ENCODE data around the gene KLHL1. TPM values are rescaled to one million over a fixed set of nuclear protein-coding genes. Genes with fewer than 3 reads are reported as not detected.

KLHL1 gene
- total RNA-seq, 2 donors from 2014 or later, result not detected

- Histone ChIP-seq H3K9me3 (peaks cover 0 to 4% of the 10 kb centered on the region in 2 donors), H3K27ac (no peak overlapping the region), H3K4me3 (no peak overlapping the region), H3K27me3 (no peaks in the 10 kb centered on the region), H3K36me3 (no peaks in the 10 kb centered on the region), H3K4me1 (no peaks in the 10 kb centered on the region)
- TF ChIP-seq, protein P1, sequence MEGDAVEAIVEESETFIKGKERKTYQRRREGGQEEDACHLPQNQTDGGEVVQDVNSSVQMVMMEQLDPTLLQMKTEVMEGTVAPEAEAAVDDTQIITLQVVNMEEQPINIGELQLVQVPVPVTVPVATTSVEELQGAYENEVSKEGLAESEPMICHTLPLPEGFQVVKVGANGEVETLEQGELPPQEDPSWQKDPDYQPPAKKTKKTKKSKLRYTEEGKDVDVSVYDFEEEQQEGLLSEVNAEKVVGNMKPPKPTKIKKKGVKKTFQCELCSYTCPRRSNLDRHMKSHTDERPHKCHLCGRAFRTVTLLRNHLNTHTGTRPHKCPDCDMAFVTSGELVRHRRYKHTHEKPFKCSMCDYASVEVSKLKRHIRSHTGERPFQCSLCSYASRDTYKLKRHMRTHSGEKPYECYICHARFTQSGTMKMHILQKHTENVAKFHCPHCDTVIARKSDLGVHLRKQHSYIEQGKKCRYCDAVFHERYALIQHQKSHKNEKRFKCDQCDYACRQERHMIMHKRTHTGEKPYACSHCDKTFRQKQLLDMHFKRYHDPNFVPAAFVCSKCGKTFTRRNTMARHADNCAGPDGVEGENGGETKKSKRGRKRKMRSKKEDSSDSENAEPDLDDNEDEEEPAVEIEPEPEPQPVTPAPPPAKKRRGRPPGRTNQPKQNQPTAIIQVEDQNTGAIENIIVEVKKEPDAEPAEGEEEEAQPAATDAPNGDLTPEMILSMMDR (IDR thresholded peaks at IDR 0.05), result no peak
- DNase-seq (ENCODE audit: low spot score), result no peak
Measured at GRCh38 chr13:69809152-69809551, 299.1 kb downstream of the KLHL1 start.

- H3K4me1 ChIP-seq, result no peaks in the 10 kb centered on the region
- H3K27me3 ChIP-seq, result no peaks in the 10 kb centered on the region
- H3K4me3 ChIP-seq, result no peak overlapping the region
- no peaks in the 10 kb centered on the region for H3K9me3 ChIP-seq
- no peaks in the 10 kb centered on the region for H3K36me3 ChIP-seq
- DNase-seq (ENCODE audit: low spot score), result no peak
- H3K27ac ChIP-seq, result no peak overlapping the region
- TF ChIP-seq, protein P1 (IDR thresholded peaks at IDR 0.05), result no peak
Measured at GRCh38 chr13:69796256-69796655, 312.0 kb downstream of the KLHL1 start.

GRCh38 chr13:69793783-69794453 is 314.3 kb downstream of the KLHL1 start:
- Histone ChIP-seq H3K9me3 (no peaks in the 10 kb centered on the region), H3K27me3 (no peaks in the 10 kb centered on the region), H3K4me1 (no peaks in the 10 kb centered on the region), H3K4me3 (no peak overlapping the region), H3K36me3 (no peaks in the 10 kb centered on the region), H3K27ac (no peak overlapping the region)
- no peak for DNase-seq (ENCODE audit: low spot score)
- TF ChIP-seq, protein P1 (IDR thresholded peaks at IDR 0.05), result no peak

DNA sequence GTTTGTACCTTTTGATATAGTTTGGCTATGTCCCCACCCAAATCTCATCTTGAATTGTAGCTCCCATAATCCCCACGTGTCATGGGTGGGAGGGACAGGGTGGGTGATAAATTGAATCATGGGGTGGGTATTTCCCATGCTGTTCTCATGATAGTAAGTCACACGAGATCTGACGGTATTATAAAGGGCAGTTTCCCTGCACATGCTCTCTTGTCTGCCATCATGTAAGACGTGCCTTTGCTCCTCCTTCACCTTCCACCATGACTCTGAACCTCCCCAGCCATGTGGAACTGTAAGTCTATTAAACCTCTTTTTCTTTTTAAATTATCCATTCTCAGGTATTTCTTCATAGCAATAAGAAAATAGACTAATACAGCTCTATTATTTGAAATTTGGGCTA is 331.3 kb downstream of the KLHL1 start:
- no peak overlapping the region for H3K4me3 ChIP-seq
- no peaks in the 10 kb centered on the region for H3K36me3 ChIP-seq
- TF ChIP-seq, protein P1 (IDR thresholded peaks at IDR 0.05), result no peak
- no peaks in the 10 kb centered on the region for H3K27me3 ChIP-seq
- no peak for DNase-seq (ENCODE audit: low spot score)
- H3K27ac ChIP-seq, result no peak overlapping the region
- no peaks in the 10 kb centered on the region for H3K9me3 ChIP-seq
- H3K4me1 ChIP-seq, result no peaks in the 10 kb centered on the region

DNA sequence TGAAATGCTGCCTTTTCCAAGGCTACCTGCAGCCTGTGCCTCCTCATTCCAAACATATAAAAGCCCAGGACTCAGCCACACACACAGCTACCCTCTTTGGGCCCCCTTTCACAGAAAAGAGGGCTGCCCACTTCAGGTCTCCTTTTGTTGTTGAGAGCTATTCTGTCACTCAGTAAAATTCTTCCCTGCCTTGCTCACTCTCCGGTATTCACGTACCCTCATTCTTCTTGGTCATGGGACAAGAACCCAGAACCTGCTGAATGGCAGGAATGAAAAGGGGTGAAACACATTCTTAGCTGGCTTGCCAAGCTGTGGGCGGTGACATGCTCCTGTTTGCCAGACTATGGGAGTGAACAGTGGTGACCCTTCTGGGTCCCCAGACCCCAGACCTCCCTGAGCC is 338.6 kb downstream of the KLHL1 start:
- TF ChIP-seq, protein P1 (IDR thresholded peaks at IDR 0.05), result no peak
- Histone ChIP-seq H3K27ac (no peak overlapping the region), H3K4me3 (no peak overlapping the region), H3K36me3 (no peaks in the 10 kb centered on the region), H3K9me3 (peaks cover 0 to 15% of the 10 kb centered on the region in 2 donors), H3K27me3 (no peaks in the 10 kb centered on the region), H3K4me1 (no peaks in the 10 kb centered on the region)
- no peak for DNase-seq (ENCODE audit: low spot score)

GRCh38 chr13:69761581-69761980 is 346.7 kb downstream of the KLHL1 start:
- H3K4me1 ChIP-seq, result no peaks in the 10 kb centered on the region
- no peaks in the 10 kb centered on the region for H3K27me3 ChIP-seq
- H3K36me3 ChIP-seq, result no peaks in the 10 kb centered on the region
- DNase-seq (ENCODE audit: low spot score), result no peak
- TF ChIP-seq, protein P1 (IDR thresholded peaks at IDR 0.05), result no peak
- no peaks in the 10 kb centered on the region for H3K9me3 ChIP-seq
- H3K4me3 ChIP-seq, result no peak overlapping the region
- no peak overlapping the region for H3K27ac ChIP-seq
